Measurements from ENCODE around the gene ATXN7L3B.

ATXN7L3B gene

GRCh38 chr12:74509886-74510285 is 27.7 kb upstream of the ATXN7L3B start:
- no peak overlapping the region for H3K4me3 ChIP-seq (ENCODE audit: low read depth, low read length)
- TF ChIP-seq CTCF (IDR thresholded peaks at IDR 0.05; ENCODE audit: insufficient read depth, low read depth, low read length, missing control alignments) = no peak
- DNase-seq (ENCODE audit: low read depth) = no peak

- DNase-seq (ENCODE audit: low read depth) = no peak
- H3K4me3 ChIP-seq (ENCODE audit: low read depth, low read length) = no peak overlapping the region
- TF ChIP-seq CTCF (IDR thresholded peaks at IDR 0.05; ENCODE audit: insufficient read depth, low read depth, low read length, missing control alignments) = no peak
These were observed 23.4 kb upstream of the ATXN7L3B start for GRCh38 chr12:74514098-74514872.

GRCh38 chr12:74515849-74516248 is 21.8 kb upstream of the ATXN7L3B start:
- no peak for TF ChIP-seq CTCF (IDR thresholded peaks at IDR 0.05; ENCODE audit: insufficient read depth, low read depth, low read length, missing control alignments)
- no peak overlapping the region for H3K4me3 ChIP-seq (ENCODE audit: low read depth, low read length)
- no peak for DNase-seq (ENCODE audit: low read depth)

- no peak overlapping the region for H3K4me3 ChIP-seq (ENCODE audit: low read depth, low read length)
- DNase-seq (ENCODE audit: low read depth) = no peak
- TF ChIP-seq CTCF (IDR thresholded peaks at IDR 0.05; ENCODE audit: insufficient read depth, low read depth, low read length, missing control alignments) = no peak
These were observed 11.1 kb upstream of the ATXN7L3B start for GRCh38 chr12:74526535-74526934.

GRCh38 chr12:74527491-74527890 is 10.1 kb upstream of the ATXN7L3B start:
- DNase-seq (ENCODE audit: low read depth) = no peak
- TF ChIP-seq CTCF (IDR thresholded peaks at IDR 0.05; ENCODE audit: insufficient read depth, low read depth, low read length, missing control alignments) = no peak

GRCh38 chr12:74530676-74531075 is 7.0 kb upstream of the ATXN7L3B start:
- DNase-seq (ENCODE audit: low read depth) = no peak
- TF ChIP-seq CTCF (IDR thresholded peaks at IDR 0.05; ENCODE audit: insufficient read depth, low read depth, low read length, missing control alignments) = no peak
- H3K4me3 ChIP-seq (ENCODE audit: low read depth, low read length) = no peak overlapping the region

More at GRCh38 chr12:74527491-74527890, 10.1 kb upstream of the ATXN7L3B start:
- no peak overlapping the region for H3K4me3 ChIP-seq (ENCODE audit: low read depth, low read length)

- no peak for TF ChIP-seq CTCF (IDR thresholded peaks at IDR 0.05; ENCODE audit: insufficient read depth, low read depth, low read length, missing control alignments)
- H3K4me3 ChIP-seq (ENCODE audit: low read depth, low read length) = no peak overlapping the region
- peak; percentile 33 for DNase-seq (ENCODE audit: low read depth)
These were observed 2.1 kb upstream of the ATXN7L3B start for GRCh38 chr12:74535536-74535935.
